ENCODE data around the gene ZNFX1.

ZNFX1 gene

DNA sequence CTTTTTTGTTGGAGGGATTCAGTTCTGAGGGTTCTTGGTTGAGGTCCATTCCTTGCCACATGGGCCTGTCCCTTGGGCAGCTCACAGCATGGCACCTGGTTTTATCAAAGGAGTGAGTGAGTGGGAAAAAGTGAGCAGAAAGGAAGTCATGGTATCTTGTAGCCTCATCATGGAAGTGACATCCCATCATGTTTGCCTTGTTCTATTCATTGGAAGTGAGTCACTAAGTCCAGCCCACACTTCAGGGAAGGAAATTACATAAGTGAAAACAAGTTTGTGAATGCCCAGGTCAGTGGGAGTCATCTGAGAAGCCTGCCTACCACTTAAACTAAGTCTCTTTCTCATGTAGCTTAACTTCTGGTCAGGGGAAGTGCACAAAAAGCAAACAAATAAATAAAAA is 32.8 kb upstream of the ZNFX1 start:
- no peak overlapping the region for H3K4me2 ChIP-seq (ENCODE audit: low read length)
- H3K27ac ChIP-seq (ENCODE audit: low read length): no peak overlapping the region
- no peak overlapping the region for H3K4me3 ChIP-seq (ENCODE audit: low read length)
- H3K79me2 ChIP-seq (ENCODE audit: low read length): no peaks in the 10 kb centered on the region
- no peak overlapping the region for H2AFZ ChIP-seq (ENCODE audit: low read depth, low read length)
- no peaks in the 10 kb centered on the region for H3K9me3 ChIP-seq (ENCODE audit: insufficient read depth, low read length)
- H3K36me3 ChIP-seq (replicated peaks; ENCODE audit: low read depth, low read length): no peaks in the 10 kb centered on the region
- H3K27me3 ChIP-seq (ENCODE audit: low read depth, low read length): peaks cover 30% of the 10 kb centered on the region; the same call in 1 of the 2 replicates
- H3K9ac ChIP-seq (ENCODE audit: low read length): no peak overlapping the region
- H3K4me1 ChIP-seq (ENCODE audit: low read length): no peaks in the 10 kb centered on the region
- H4K20me1 ChIP-seq (ENCODE audit: insufficient read depth, low read length): no peaks in the 10 kb centered on the region
- no peak for TF ChIP-seq EZH2phosphoT487 (IDR thresholded peaks at IDR 0.05; ENCODE audit: low read depth)
- TF ChIP-seq CTCF (IDR thresholded peaks at IDR 0.05; ENCODE audit: low read depth, low read length): no peak

GRCh38 chr20:49308875-49309274 is 31.0 kb upstream of the ZNFX1 start:
- no peak for TF ChIP-seq CTCF (IDR thresholded peaks at IDR 0.05; ENCODE audit: low read depth, low read length)
- no peak for TF ChIP-seq EZH2phosphoT487 (IDR thresholded peaks at IDR 0.05; ENCODE audit: low read depth)
- H3K79me2 ChIP-seq (ENCODE audit: low read length): no peaks in the 10 kb centered on the region
- H4K20me1 ChIP-seq (ENCODE audit: insufficient read depth, low read length): no peaks in the 10 kb centered on the region
- no peaks in the 10 kb centered on the region for H3K9me3 ChIP-seq (ENCODE audit: insufficient read depth, low read length)
- H3K4me3 ChIP-seq (ENCODE audit: low read length): no peak overlapping the region
- H3K27me3 ChIP-seq (ENCODE audit: low read depth, low read length): peaks cover 19% of the 10 kb centered on the region; the same call in 1 of the 2 replicates
- no peak overlapping the region for H3K9ac ChIP-seq (ENCODE audit: low read length)
- H3K36me3 ChIP-seq (replicated peaks; ENCODE audit: low read depth, low read length): no peaks in the 10 kb centered on the region
- H2AFZ ChIP-seq (ENCODE audit: low read depth, low read length): no peak overlapping the region
- no peak overlapping the region for H3K4me2 ChIP-seq (ENCODE audit: low read length)
- no peak overlapping the region for H3K27ac ChIP-seq (ENCODE audit: low read length)
- no peaks in the 10 kb centered on the region for H3K4me1 ChIP-seq (ENCODE audit: low read length)

- no peaks in the 10 kb centered on the region for H3K4me1 ChIP-seq (ENCODE audit: low read length)
- H3K36me3 ChIP-seq (replicated peaks; ENCODE audit: low read depth, low read length): peaks cover 3% of the 10 kb centered on the region
- no peaks in the 10 kb centered on the region for H3K79me2 ChIP-seq (ENCODE audit: low read length)
- H3K4me2 ChIP-seq (ENCODE audit: low read length): no peak overlapping the region
- no peak overlapping the region for H2AFZ ChIP-seq (ENCODE audit: low read depth, low read length)
- no peaks in the 10 kb centered on the region for H4K20me1 ChIP-seq (ENCODE audit: insufficient read depth, low read length)
- no peak overlapping the region for H3K9ac ChIP-seq (ENCODE audit: low read length)
- H3K4me3 ChIP-seq (ENCODE audit: low read length): no peak overlapping the region
- no peaks in the 10 kb centered on the region for H3K9me3 ChIP-seq (ENCODE audit: insufficient read depth, low read length)
- H3K27ac ChIP-seq (ENCODE audit: low read length): no peak overlapping the region
- TF ChIP-seq EZH2phosphoT487 (IDR thresholded peaks at IDR 0.05; ENCODE audit: low read depth) (no peak), CTCF (IDR thresholded peaks at IDR 0.05; ENCODE audit: low read depth, low read length) (no peak)
- peaks cover 12% of the 10 kb centered on the region; the same call in 1 of the 2 replicates for H3K27me3 ChIP-seq (ENCODE audit: low read depth, low read length)
These were observed 29.2 kb upstream of the ZNFX1 start for GRCh38 chr20:49306903-49307620.

DNA sequence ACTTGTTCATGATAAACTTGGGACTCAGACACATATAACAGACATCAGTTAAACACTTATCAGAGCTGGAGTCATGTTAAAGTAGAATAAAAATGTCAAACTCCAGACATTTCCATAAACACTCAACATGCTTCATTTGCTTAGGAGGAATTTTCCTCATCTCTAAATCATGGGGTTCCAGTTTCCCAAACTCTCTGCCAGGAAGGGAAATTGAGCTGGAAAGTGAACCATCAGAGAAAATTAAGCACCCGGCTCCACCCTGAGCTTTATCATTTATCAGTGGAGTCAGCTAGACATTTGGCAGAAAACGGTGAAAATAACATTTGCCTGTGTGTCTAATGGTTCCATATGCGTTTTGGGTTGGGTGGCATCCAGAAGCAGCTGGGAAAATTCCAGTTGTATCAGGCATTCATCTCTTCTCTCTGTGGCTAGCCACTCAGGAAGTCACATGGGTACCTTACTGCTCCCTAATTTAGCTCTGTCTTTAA is 25.3 kb upstream of the ZNFX1 start:
- H3K9me3 ChIP-seq (ENCODE audit: insufficient read depth, low read length): no peaks in the 10 kb centered on the region
- H3K9ac ChIP-seq (ENCODE audit: low read length): no peak overlapping the region
- peaks cover 10% of the 10 kb centered on the region for H3K36me3 ChIP-seq (replicated peaks; ENCODE audit: low read depth, low read length)
- H3K27me3 ChIP-seq (ENCODE audit: low read depth, low read length): no peaks in the 10 kb centered on the region
- no peak overlapping the region for H3K4me3 ChIP-seq (ENCODE audit: low read length)
- TF ChIP-seq EZH2phosphoT487 (IDR thresholded peaks at IDR 0.05; ENCODE audit: low read depth): no peak
- no peak for TF ChIP-seq CTCF (IDR thresholded peaks at IDR 0.05; ENCODE audit: low read depth, low read length)
- H3K4me2 ChIP-seq (ENCODE audit: low read length): no peak overlapping the region
- H3K79me2 ChIP-seq (ENCODE audit: low read length): no peaks in the 10 kb centered on the region
- no peak overlapping the region for H2AFZ ChIP-seq (ENCODE audit: low read depth, low read length)
- H3K4me1 ChIP-seq (ENCODE audit: low read length): no peaks in the 10 kb centered on the region
- H4K20me1 ChIP-seq (ENCODE audit: insufficient read depth, low read length): no peaks in the 10 kb centered on the region
- H3K27ac ChIP-seq (ENCODE audit: low read length): no peak overlapping the region
